Prostate gland (tissue), 2 donors: ENCODE measurements around the gene CHI3L1. TPM values are rescaled to one million over a fixed set of nuclear protein-coding genes. Genes with fewer than 3 reads are reported as not detected.

Experiments
- DNase-seq: peaks from one replicate; pipeline ENCODE4 v3.0.0-alpha.2; 2019; ENCODE audit warnings: low spot score
- H3K27ac ChIP-seq, 2 donors: fragments of 200-600 bp; sonication (generic); 2 replicates each; pipeline ENCODE4 v1.5.1; 2017 to 2019
- H3K27me3 ChIP-seq: fragments of 200-600 bp; sonication (generic); replicated peaks from 2 replicates; pipeline ENCODE4 v1.5.1; 2019; ENCODE audit not compliant: insufficient read depth
- H3K36me3 ChIP-seq, 2 donors: fragments of 200-600 bp; sonication (generic); 1 replicate in 1 of 2; 2 replicates in 1 of 2; pipeline versions ENCODE4 v1.5.1 to v1.8.1; 2017 to 2019
- H3K4me1 ChIP-seq: fragments of 200-600 bp; sonication (generic); replicated peaks from 2 replicates; pipeline ENCODE4 v1.5.1; 2019
- H3K4me3 ChIP-seq, 2 donors: fragments of 200-600 bp; sonication (generic); 2 replicates each; pipeline ENCODE4 v1.5.1; 2017 to 2019
- H3K9me3 ChIP-seq: fragments of 200-600 bp; sonication (generic); 2 replicates; pipeline ENCODE4 v1.5.1; 2017
- POLR2A ChIP-seq: fragments of 450-650 bp; IDR thresholded peaks from one replicate; pipeline ENCODE4 v1.6.1; 2016; ENCODE audit warnings: antibody characterized with exemption, mild to moderate bottlenecking
- POLR2AphosphoS5 ChIP-seq: sonication (generic); formaldehyde crosslinking; IDR thresholded peaks from one replicate; pipeline ENCODE4 v1.6.1; 2017; ENCODE audit warnings: antibody characterized with exemption
- WGBS: methylation state at CpG from one replicate; pipeline ENCODE4 v1.1.5; 2018; 5-methylcytosine and 5-hydroxymethylcytosine counted together
- intact Hi-C: fragments of 100-400 bp; cut with DNase I; formaldehyde crosslinking; loops from one replicate; pipeline ENCODE4 v1.14.2; 2022
- total RNA-seq, 2 donors: library from RNA; depleted of rRNA; stranded (reverse); fragments of >200 nt; gene quantifications; one replicate each; pipeline ENCODE4 v1.1.0, GENCODE V29; 2016
- TF ChIP-seq, protein P1 (sequence below), 4 experiments: fragments of 200-600 bp in 2 of 4; fragments of 450-650 bp in 2 of 4; sonication (generic) in 2 of 4; IDR thresholded peaks; 1 replicate in 3 of 4; 2 replicates in 1 of 4; pipeline ENCODE4 v1.5.1; 2016 to 2019; ENCODE audit warnings: antibody characterized with exemption in 4 of 4, mild to moderate bottlenecking in 2 of 4, moderate library complexity in 2 of 4

Gene CHI3L1
- total RNA-seq, 2 donors from 2014 or later = 1.4 to 12.6 TPM

DNA sequence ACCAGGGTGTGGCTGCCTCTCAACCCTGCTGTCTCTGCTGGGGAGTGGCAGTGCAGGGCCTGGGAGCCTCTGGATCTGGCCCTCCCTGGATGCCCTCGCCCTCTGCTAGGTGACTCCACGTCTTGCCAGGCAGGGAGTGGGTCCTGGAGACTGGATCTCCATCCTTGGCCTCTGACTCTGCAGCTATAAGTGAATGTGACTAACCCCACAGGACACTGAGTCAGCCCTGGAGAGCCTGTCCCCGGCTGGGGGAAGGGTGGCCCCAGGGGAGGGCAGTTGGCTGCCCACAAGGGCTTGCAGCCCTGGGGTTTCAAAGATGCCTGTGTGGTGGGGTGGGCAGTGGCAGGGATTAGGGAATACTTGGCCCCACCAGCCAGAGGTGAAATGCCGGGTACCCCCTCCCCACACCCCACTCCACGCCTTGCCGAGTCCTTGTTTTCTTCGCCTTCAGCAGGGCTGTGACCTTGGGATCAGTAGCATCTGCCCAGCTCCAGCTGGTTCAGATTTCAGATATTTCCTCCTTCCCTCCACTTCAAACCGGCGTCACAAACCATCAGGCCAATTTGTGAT is 8.9 kb downstream of the CHI3L1 start:
- no peaks in the 10 kb centered on the region for H3K36me3 ChIP-seq
- no peak for DNase-seq
- intact Hi-C loops = no loop called here
- H3K27ac ChIP-seq = no peak overlapping the region
- 68% methylated on average over 9 of the region's 9 CpGs for WGBS
- no peaks in the 10 kb centered on the region for H3K4me1 ChIP-seq
- no peaks in the 10 kb centered on the region for H3K27me3 ChIP-seq
- no peaks in the 10 kb centered on the region for H3K9me3 ChIP-seq
- TF ChIP-seq POLR2AphosphoS5 (no peak), POLR2A (no peak)
- TF ChIP-seq, protein P1, sequence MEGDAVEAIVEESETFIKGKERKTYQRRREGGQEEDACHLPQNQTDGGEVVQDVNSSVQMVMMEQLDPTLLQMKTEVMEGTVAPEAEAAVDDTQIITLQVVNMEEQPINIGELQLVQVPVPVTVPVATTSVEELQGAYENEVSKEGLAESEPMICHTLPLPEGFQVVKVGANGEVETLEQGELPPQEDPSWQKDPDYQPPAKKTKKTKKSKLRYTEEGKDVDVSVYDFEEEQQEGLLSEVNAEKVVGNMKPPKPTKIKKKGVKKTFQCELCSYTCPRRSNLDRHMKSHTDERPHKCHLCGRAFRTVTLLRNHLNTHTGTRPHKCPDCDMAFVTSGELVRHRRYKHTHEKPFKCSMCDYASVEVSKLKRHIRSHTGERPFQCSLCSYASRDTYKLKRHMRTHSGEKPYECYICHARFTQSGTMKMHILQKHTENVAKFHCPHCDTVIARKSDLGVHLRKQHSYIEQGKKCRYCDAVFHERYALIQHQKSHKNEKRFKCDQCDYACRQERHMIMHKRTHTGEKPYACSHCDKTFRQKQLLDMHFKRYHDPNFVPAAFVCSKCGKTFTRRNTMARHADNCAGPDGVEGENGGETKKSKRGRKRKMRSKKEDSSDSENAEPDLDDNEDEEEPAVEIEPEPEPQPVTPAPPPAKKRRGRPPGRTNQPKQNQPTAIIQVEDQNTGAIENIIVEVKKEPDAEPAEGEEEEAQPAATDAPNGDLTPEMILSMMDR (IDR thresholded peaks at IDR 0.05) = no peak
- no peak overlapping the region for H3K4me3 ChIP-seq

DNA sequence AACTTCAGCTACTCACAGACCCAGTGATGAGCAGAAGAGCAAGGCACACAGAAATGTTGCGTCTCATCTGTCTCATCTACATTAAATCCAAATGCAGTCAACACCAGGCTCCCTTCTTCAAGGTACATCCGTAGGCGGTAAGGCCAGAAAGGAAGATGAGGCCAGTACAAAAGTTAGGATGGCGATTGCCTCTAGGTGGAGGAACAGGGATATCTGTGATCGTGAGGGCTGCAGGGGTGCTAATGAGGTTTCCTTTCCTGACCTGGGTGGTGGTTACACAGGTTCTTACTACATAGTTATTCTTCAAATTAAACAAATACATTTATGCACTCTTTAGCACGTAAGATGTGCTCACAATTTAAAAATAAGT is 9.5 kb downstream of the CHI3L1 start:
- no peaks in the 10 kb centered on the region for H3K9me3 ChIP-seq
- H3K36me3 ChIP-seq = no peaks in the 10 kb centered on the region
- no peak overlapping the region for H3K4me3 ChIP-seq
- H3K4me1 ChIP-seq = no peaks in the 10 kb centered on the region
- H3K27ac ChIP-seq = no peak overlapping the region
- H3K27me3 ChIP-seq = no peaks in the 10 kb centered on the region
- intact Hi-C loops = no loop called here
- TF ChIP-seq, protein P1 (IDR thresholded peaks at IDR 0.05) = no peak
- no peak for TF ChIP-seq POLR2A
- no peak for TF ChIP-seq POLR2AphosphoS5
- DNase-seq = no peak
- 92% methylated on average over 6 of the region's 6 CpGs for WGBS

DNA sequence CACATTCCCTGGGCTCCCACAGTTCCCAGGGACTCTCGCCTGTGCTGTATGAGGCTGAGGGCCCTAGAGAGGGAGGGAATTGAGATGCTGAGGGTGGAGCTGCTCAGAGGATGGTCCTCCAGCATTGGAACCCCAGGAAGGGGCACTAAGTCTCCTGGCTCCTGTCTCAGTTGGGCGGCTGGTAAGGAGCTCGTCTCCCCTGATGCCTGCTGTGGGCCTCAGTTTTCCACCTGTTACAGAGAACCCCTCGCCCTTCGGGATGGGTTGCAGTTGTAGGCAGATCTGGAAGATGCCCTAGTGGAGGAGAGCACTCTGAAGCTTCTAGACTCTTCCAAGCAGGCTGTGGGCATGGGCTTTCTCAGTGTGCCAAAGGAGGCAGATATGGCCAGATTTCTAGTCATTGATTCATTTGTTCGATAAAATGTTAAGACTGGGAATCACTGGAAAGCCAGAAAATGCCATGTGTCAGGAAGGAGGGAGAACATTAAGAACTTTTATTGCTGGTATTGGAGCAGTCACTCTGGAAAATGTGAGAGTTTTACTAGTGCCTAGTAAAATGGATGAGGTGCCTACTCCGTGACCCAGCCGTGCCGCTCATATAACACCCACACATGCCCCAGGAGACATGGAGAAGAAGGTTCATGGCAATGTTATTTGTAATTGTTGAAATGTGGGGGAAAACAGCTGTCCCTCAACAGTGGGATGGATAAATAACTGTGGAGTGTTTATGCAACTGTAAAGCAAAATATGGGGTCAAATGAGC is 10.1 kb downstream of the CHI3L1 start:
- Histone ChIP-seq H3K4me3 (no peak overlapping the region), H3K9me3 (no peaks in the 10 kb centered on the region), H3K36me3 (no peaks in the 10 kb centered on the region), H3K4me1 (no peaks in the 10 kb centered on the region), H3K27me3 (no peaks in the 10 kb centered on the region), H3K27ac (no peak overlapping the region)
- no peak for TF ChIP-seq POLR2A
- TF ChIP-seq, protein P1 (IDR thresholded peaks at IDR 0.05) = no peak
- TF ChIP-seq POLR2AphosphoS5 = no peak
- WGBS = 83% methylated on average over 9 of the region's 9 CpGs
- intact Hi-C loops = no loop called here
- DNase-seq = no peak

DNA sequence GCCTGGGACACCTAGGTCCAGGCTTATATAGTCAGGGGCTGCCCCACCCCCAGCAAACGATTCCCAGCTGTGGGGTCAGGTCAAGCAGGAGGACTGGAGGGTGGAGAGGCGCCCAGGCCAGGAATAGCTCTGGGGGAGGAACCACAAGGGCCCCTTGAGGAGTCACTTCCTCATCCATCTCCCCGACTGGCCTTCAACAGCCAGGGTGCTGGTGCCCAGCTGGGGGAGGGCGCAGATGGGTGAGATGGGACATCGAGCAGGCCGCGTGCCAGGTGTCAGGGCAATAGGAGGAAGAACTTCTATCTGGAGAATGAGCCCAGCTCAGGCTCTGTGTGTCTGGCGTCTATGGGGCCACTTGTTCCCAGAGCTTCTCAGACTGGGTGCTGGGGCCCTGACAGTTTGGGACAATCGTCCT is 10.7 kb downstream of the CHI3L1 start:
- H3K9me3 ChIP-seq = no peaks in the 10 kb centered on the region
- no peak overlapping the region for H3K4me3 ChIP-seq
- no peaks in the 10 kb centered on the region for H3K27me3 ChIP-seq
- TF ChIP-seq, protein P1 (IDR thresholded peaks at IDR 0.05) = no peak
- no peak for TF ChIP-seq POLR2A
- no peak for TF ChIP-seq POLR2AphosphoS5
- no peaks in the 10 kb centered on the region for H3K36me3 ChIP-seq
- no peak for DNase-seq
- no peaks in the 10 kb centered on the region for H3K4me1 ChIP-seq
- intact Hi-C loops = no loop called here
- H3K27ac ChIP-seq = no peak overlapping the region
- WGBS = 78% methylated on average over 9 of the region's 9 CpGs
